ENCODE data around the gene SMAGP. TPM values are rescaled to one million over a fixed set of nuclear protein-coding genes. Genes with fewer than 3 reads are reported as not detected.

The SMAGP gene
- total RNA-seq, 4 donors from 2014 or later: 29.5 to 144 (median 104) TPM

- no peaks in the 10 kb centered on the region for H3K27me3 ChIP-seq
- no peaks in the 10 kb centered on the region for H3K4me1 ChIP-seq
- in situ Hi-C loops (cut with MboI; ENCODE audit: low pct_ligation_motif_present in 1 of 4, low pct_unique_long_range_greater_than_20kb in 1 of 4, low sequenced_read_pairs in 3 of 4) (no loop called here), intact Hi-C loops (cut with DNase I; ENCODE audit: low total_unique reads) (no loop called here)
- no peak overlapping the region for H3K4me3 ChIP-seq
- no peaks in the 10 kb centered on the region for H3K9me3 ChIP-seq
- no peak for DNase-seq
- H3K36me3 ChIP-seq: no peaks in the 10 kb centered on the region
- H3K27ac ChIP-seq: no peak overlapping the region
- WGBS, 2 donors (ENCODE audit: low coverage in 1 of 2): 72 to 95% methylated on average over 2 to 6 of the region's 6 CpGs
- TF ChIP-seq POLR2A (IDR thresholded peaks at IDR 0.05) (no peak), EP300 (IDR thresholded peaks at IDR 0.05; ENCODE audit: low read depth) (no peak), POLR2AphosphoS5 (IDR thresholded peaks at IDR 0.05) (no peak)
- TF ChIP-seq, protein P1, sequence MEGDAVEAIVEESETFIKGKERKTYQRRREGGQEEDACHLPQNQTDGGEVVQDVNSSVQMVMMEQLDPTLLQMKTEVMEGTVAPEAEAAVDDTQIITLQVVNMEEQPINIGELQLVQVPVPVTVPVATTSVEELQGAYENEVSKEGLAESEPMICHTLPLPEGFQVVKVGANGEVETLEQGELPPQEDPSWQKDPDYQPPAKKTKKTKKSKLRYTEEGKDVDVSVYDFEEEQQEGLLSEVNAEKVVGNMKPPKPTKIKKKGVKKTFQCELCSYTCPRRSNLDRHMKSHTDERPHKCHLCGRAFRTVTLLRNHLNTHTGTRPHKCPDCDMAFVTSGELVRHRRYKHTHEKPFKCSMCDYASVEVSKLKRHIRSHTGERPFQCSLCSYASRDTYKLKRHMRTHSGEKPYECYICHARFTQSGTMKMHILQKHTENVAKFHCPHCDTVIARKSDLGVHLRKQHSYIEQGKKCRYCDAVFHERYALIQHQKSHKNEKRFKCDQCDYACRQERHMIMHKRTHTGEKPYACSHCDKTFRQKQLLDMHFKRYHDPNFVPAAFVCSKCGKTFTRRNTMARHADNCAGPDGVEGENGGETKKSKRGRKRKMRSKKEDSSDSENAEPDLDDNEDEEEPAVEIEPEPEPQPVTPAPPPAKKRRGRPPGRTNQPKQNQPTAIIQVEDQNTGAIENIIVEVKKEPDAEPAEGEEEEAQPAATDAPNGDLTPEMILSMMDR (IDR thresholded peaks at IDR 0.05): no peak
These were observed 64.9 kb downstream of the SMAGP start for GRCh38 chr12:51205350-51205749.

- Histone ChIP-seq H3K27ac (no peak overlapping the region), H3K4me1 (no peaks in the 10 kb centered on the region), H3K36me3 (no peaks in the 10 kb centered on the region), H3K27me3 (no peaks in the 10 kb centered on the region), H3K4me3 (no peak overlapping the region), H3K9me3 (no peaks in the 10 kb centered on the region)
- TF ChIP-seq POLR2AphosphoS5 (IDR thresholded peaks at IDR 0.05) (no peak), EP300 (IDR thresholded peaks at IDR 0.05; ENCODE audit: low read depth) (no peak), POLR2A (IDR thresholded peaks at IDR 0.05) (no peak)
- TF ChIP-seq, protein P1 (IDR thresholded peaks at IDR 0.05): no peak
- 91% methylated on average over 4 to 5 of the region's 5 CpGs for WGBS, 2 donors (ENCODE audit: low coverage in 1 of 2)
- in situ Hi-C loops (cut with MboI; ENCODE audit: low pct_ligation_motif_present in 1 of 4, low pct_unique_long_range_greater_than_20kb in 1 of 4, low sequenced_read_pairs in 3 of 4) (no loop called here), intact Hi-C loops (cut with DNase I; ENCODE audit: low total_unique reads) (no loop called here)
- no peak for DNase-seq
These were observed 67.5 kb downstream of the SMAGP start for GRCh38 chr12:51202718-51203117.

- no peak for DNase-seq
- Histone ChIP-seq H3K4me1 (no peaks in the 10 kb centered on the region), H3K27me3 (no peaks in the 10 kb centered on the region), H3K27ac (no peak overlapping the region), H3K4me3 (no peak overlapping the region), H3K9me3 (no peaks in the 10 kb centered on the region), H3K36me3 (no peaks in the 10 kb centered on the region)
- intact Hi-C loops (cut with DNase I; ENCODE audit: low total_unique reads): no loop called here
- in situ Hi-C loops (cut with MboI; ENCODE audit: low pct_ligation_motif_present in 1 of 4, low pct_unique_long_range_greater_than_20kb in 1 of 4, low sequenced_read_pairs in 3 of 4): no loop called here
- WGBS, 2 donors (ENCODE audit: low coverage in 1 of 2): 91 to 100% methylated on average over 3 to 9 of the region's 9 CpGs
- no peak for TF ChIP-seq EP300 (IDR thresholded peaks at IDR 0.05; ENCODE audit: low read depth)
- TF ChIP-seq, protein P1 (IDR thresholded peaks at IDR 0.05): no peak
- no peak for TF ChIP-seq POLR2AphosphoS5 (IDR thresholded peaks at IDR 0.05)
- no peak for TF ChIP-seq POLR2A (IDR thresholded peaks at IDR 0.05)
These were observed 69.4 kb downstream of the SMAGP start for GRCh38 chr12:51200806-51201205.

DNA sequence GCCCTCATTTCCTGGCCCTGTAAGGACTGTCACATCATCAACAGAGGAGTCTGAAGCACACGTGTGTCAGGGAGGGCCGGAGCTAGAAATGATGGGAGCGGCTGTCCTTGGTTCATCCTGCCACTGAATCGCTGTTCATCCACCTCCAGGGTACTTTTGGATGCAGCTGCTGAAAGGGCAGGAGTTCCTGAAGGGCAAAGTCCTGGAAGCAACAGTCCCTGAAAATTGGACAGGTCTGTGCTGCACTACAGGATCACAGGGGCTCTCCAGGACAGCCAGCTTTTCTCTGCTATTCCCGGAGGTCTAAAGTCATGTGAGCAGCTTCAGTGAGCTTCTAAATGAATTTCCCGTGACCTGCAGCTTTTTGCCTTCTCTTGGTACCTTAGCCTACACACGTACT, 70.1 kb downstream of the SMAGP start:
- in situ Hi-C loops (cut with MboI; ENCODE audit: low pct_ligation_motif_present in 1 of 4, low pct_unique_long_range_greater_than_20kb in 1 of 4, low sequenced_read_pairs in 3 of 4): no loop called here

More for the DNA sequence above, 70.1 kb downstream of the SMAGP start:
- intact Hi-C loops (cut with DNase I; ENCODE audit: low total_unique reads): no loop called here
- TF ChIP-seq, protein P1 (IDR thresholded peaks at IDR 0.05): no peak
- no peak for TF ChIP-seq POLR2A (IDR thresholded peaks at IDR 0.05)
- no peak for TF ChIP-seq EP300 (IDR thresholded peaks at IDR 0.05; ENCODE audit: low read depth)
- TF ChIP-seq POLR2AphosphoS5 (IDR thresholded peaks at IDR 0.05): no peak
- no peaks in the 10 kb centered on the region for H3K27me3 ChIP-seq
- H3K27ac ChIP-seq: no peak overlapping the region
- H3K4me3 ChIP-seq: no peak overlapping the region
- H3K4me1 ChIP-seq: no peaks in the 10 kb centered on the region
- 94% methylated on average over 7 of the region's 7 CpGs; no CpG with 5 or more reads in 1 of the 2 donors for WGBS, 2 donors (ENCODE audit: low coverage in 1 of 2)
- no peaks in the 10 kb centered on the region for H3K36me3 ChIP-seq
- H3K9me3 ChIP-seq: no peaks in the 10 kb centered on the region
- DNase-seq: no peak
